ACHN (cell line): Measurements from ENCODE around the gene CCSER2.
"Not testable (repeated sequence)": the region's sequence is repeated elsewhere in the genome, so short reads cannot be mapped to it uniquely, and the experiment has no call there.

Source experiments
- DNase-seq: peaks from one replicate; pipeline ENCODE4 v3.0.0-alpha.2; 2015
- in situ Hi-C: cut with HindIII; loops from 2 replicates; pipeline ENCODE4 v1.10.0; 2017; ENCODE audit warnings: low sequenced_read_pairs, low pct_ligation_motif_present, low pct_unique_long_range_greater_than_20kb

The CCSER2 gene

GRCh38 chr10:84340632-84341537 is 12.5 kb downstream of the CCSER2 start:
- no peak for DNase-seq
- in situ Hi-C loops = no loop called here

- in situ Hi-C loops = no loop called here
- DNase-seq = no peak
Measured at GRCh38 chr10:84341538-84341856, 13.1 kb downstream of the CCSER2 start.

GRCh38 chr10:84341983-84342382 is 13.6 kb downstream of the CCSER2 start:
- no peak for DNase-seq
- in situ Hi-C loops = no loop called here

GRCh38 chr10:84342584-84342983 is 14.2 kb downstream of the CCSER2 start:
- no peak for DNase-seq
- in situ Hi-C loops = no loop called here

- in situ Hi-C loops = no loop called here
Measured at GRCh38 chr10:84343831-84344230, 15.4 kb downstream of the CCSER2 start.

GRCh38 chr10:84344526-84344925 is 16.1 kb downstream of the CCSER2 start:
- in situ Hi-C loops = no loop called here
- no peak for DNase-seq

More at GRCh38 chr10:84343831-84344230, 15.4 kb downstream of the CCSER2 start:
- DNase-seq = no peak

- in situ Hi-C loops, DNase-seq: not testable (repeated sequence)
Measured at GRCh38 chr10:84347575-84348002, 19.2 kb downstream of the CCSER2 start.

GRCh38 chr10:84348447-84348846 is 20.1 kb downstream of the CCSER2 start:
- in situ Hi-C loops = no loop called here
- peak; percentile 50 for DNase-seq

- DNase-seq = peak; percentile 32
- in situ Hi-C loops = no loop called here
Measured at GRCh38 chr10:84348860-84349259, 20.5 kb downstream of the CCSER2 start.

- in situ Hi-C loops = no loop called here
- DNase-seq = peak; percentile 75
Measured at GRCh38 chr10:84352251-84352842, 24.0 kb downstream of the CCSER2 start.

GRCh38 chr10:84353052-84353803 is 24.8 kb downstream of the CCSER2 start:
- in situ Hi-C loops = no loop called here
- no peak for DNase-seq

GRCh38 chr10:84354623-84355022 is 26.2 kb downstream of the CCSER2 start:
- in situ Hi-C loops = no loop called here
- DNase-seq = no peak

- in situ Hi-C loops = no loop called here
- DNase-seq = no peak
Measured at GRCh38 chr10:84355106-84355505, 26.7 kb downstream of the CCSER2 start.

GRCh38 chr10:84356928-84357327 is 28.5 kb downstream of the CCSER2 start:
- in situ Hi-C loops = no loop called here

GRCh38 chr10:84358743-84359142 is 30.4 kb downstream of the CCSER2 start:
- in situ Hi-C loops = no loop called here
- DNase-seq = no peak

More at GRCh38 chr10:84356928-84357327, 28.5 kb downstream of the CCSER2 start:
- DNase-seq = no peak

GRCh38 chr10:84360637-84361365 is 32.4 kb downstream of the CCSER2 start:
- peak; percentile 55 for DNase-seq

GRCh38 chr10:84365335-84365881 is 37.0 kb downstream of the CCSER2 start:
- DNase-seq = no peak
- in situ Hi-C loops = no loop called here

More at GRCh38 chr10:84360637-84361365, 32.4 kb downstream of the CCSER2 start:
- in situ Hi-C loops = no loop called here

GRCh38 chr10:84366041-84366440 is 37.7 kb downstream of the CCSER2 start:
- in situ Hi-C loops = no loop called here
- no peak for DNase-seq
